HG03159 (cell line): ENCODE results near the gene SRGAP1.
"Not testable (repeated sequence)": the region's sequence is repeated elsewhere in the genome, so short reads cannot be mapped to it uniquely, and the experiment has no call there.

ENCODE experiments used
- ATAC-seq: cut with Tn5 transposase; IDR thresholded peaks from one replicate; pipeline ENCODE4 v1.9.1; 2021; ENCODE audit warnings: mild to moderate bottlenecking, moderate library complexity; ENCODE audit not compliant: unreplicated experiment

Gene SRGAP1

DNA sequence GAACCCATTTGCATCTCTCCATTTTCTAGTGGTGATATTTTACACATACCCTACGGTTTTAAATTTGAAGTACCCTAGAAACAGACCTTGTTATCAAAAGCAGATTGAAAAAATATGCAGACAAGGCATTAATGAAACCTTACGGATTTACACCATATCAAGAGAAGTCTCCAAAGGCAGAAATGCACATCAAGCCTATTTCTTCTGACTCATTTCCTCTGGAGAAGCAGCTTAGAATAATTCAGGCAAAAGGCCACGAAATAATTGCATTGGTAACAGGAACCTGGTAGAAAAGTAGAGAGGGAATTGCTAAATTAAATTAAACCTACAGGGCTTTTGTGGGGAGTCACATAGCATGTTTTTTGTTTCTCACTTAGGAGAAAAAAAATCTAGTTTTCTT is 342.9 kb downstream of the SRGAP1 start:
- no peak for ATAC-seq

GRCh38 chr12:64187794-64188193 is 343.3 kb downstream of the SRGAP1 start:
- ATAC-seq, result no peak

- no peak for ATAC-seq
Measured at GRCh38 chr12:64189530-64189929, 345.0 kb downstream of the SRGAP1 start.

- no peak for ATAC-seq
Measured at GRCh38 chr12:64190140-64190539, 345.6 kb downstream of the SRGAP1 start.

DNA sequence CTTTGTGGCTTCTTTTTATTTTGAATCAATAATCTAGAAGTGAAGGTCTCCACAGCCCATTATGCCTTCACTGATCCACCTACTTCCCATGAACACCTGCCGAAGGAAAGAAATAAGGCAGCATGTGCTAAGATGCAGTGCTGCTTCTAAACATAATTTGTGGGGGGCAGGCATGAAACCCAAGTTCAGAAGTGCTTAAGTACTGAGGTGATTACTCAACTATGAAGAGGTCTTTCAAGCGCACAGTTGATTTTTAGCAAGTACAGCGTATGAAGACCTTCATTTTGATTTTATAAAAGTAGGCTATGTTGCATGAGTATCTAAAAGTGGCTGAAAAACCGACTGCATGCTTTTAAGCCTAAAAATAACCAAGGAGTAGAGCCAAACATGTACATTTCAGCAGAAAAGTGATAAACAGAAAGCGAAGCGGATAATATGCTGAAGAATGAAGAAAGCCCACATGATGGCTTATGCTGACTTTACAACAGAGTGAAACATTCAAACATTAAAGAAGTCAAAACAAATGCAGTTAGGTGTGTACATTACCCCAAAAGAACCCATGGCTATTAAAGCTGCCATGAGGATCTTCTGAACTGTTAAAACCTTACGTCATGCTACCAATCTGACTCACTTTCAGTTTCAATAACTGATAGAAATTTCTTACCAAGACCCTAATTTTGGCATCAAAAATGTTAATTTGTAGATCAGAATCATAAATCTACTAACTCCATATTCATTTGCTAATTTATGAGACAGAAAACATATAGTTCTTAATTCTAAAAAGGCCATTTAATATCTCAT is 348.3 kb downstream of the SRGAP1 start:
- ATAC-seq, result peak; percentile 97

DNA sequence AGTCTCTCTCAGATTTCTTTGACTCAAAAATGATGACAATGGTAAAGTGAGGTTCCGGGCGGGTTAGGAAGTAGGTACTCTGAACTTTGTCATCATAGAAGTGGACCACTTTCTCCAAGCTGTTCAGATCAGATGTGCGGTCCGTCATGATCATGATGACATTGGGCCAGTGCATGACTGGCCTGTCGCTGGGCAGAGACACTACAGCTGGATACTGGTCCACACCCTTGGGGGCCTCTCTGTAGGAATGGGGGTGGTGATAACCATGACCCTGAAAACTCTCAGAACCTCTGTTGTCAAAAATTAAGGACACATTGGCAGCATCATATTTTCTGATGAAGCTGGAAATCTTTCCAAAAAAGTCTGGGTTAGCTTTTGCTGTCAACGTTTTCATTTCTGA is 349.4 kb downstream of the SRGAP1 start:
- ATAC-seq, result no peak

- ATAC-seq, result no peak
Measured at GRCh38 chr12:64194333-64195149, 350.0 kb downstream of the SRGAP1 start.

GRCh38 chr12:64195841-64196240 is 351.3 kb downstream of the SRGAP1 start:
- ATAC-seq, result not testable (repeated sequence)

DNA sequence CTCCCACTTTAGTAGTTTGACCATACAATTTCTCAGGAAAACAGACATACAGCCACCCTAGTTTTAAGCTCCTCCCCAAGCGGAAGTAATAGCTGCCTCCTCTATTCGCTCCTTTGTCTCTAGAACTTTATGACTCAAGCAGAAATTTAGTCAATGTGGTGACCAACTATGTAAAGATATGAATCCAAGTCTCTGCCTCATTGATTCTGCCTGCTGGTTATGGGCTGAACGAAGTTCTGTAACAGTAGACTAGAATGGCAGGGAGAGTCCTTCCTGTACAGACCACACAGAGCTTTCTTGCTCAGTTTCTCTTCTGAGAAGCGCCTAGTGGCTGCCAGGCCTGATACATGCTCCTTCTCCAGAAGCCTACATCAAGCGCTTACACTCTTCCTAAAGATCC is 358.5 kb downstream of the SRGAP1 start:
- no peak for ATAC-seq

- ATAC-seq, result no peak
Measured at GRCh38 chr12:64203775-64204174, 359.3 kb downstream of the SRGAP1 start.

DNA sequence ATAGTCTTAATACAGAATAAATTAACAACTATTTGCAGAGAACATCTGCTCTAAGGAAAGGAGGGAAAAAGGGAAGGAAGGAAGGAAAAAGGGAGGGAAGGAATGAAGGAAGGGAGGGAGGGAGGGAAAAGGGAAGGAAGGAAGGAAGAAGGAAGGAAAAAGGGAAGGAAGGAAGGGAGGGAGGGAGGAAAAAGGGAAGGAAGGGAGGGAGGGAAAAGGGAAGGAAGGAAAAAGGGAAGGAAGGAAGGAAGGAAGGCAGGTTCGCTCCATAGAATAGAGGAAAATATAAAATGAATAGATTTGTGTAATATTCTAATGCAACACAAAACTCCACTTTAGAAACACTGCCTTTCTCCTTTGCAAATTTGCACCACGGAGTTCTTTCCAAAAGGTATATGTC is 361.0 kb downstream of the SRGAP1 start:
- no peak for ATAC-seq

DNA sequence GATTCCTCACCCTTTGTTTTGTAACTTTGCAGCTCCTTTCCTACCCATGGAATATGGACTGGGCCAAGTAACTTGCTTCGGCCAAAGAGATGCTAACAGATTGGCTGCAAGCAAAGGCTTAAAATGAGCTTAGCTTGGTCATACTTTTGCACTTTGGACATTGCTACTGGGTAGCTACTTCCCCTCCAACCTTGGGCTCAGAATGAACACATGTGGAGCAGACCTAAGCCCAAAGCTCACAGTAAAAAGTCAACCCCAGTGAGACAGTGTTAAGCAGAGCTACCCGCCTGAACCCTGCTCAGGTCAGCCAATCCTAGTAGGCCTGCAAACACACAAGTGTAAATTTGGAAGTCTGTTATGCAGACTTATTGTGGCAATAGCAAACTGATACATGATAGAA is 363.0 kb downstream of the SRGAP1 start:
- no peak for ATAC-seq
